ENCODE data around the gene TP53BP2.
"Not testable (repeated sequence)": the region's sequence is repeated elsewhere in the genome, so short reads cannot be mapped to it uniquely, and the experiment has no call there.

The TP53BP2 gene

DNA sequence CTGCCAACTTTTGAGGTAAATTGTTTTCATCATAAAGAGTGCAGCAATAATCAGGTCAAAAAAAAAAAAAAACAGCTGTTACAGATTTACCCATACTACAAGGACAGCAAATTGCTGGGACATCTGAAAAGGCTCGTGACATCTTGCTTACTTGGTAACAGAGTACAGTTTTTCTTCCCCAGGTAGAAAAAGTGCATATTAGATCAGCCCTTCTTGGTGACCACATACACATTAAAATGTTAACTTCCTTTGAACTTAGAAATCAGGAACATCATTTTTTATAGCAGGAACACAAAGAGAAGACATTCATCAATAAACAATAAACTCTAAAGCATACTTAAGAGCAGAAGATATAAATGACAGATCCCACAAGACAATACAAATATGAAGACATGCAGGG is 16.1 kb downstream of the TP53BP2 start:
- no peak for DNase-seq

DNA sequence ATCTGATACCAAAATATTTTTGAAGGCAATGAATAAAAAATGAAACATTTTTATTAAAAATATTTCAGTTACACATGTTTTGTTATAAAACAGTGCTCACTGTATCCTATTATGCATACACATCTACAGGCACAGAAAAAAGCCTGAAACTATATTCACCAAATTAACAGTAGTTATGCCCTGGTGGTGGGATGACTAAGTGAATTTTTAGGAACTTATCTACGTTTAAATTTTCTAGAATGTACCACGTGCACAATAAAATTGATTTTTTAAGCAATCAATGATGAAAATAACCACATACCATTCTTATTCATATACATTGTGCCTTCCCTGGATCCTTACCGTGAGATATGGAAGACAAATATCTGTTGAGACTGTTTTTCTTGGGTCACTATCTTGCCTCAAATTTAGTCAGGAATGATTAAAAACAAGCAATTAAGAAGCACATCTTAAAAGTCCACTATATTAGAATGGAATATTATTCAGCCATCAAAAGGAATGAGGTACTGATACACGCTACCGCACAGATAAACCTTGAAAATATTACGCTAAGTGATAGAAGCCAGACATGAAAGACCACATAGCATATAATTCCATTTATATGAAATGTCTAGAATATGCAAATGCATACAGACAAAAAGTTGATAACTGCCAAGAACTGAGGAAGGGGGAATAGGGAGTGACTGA is 17.4 kb downstream of the TP53BP2 start:
- no peak for DNase-seq

DNA sequence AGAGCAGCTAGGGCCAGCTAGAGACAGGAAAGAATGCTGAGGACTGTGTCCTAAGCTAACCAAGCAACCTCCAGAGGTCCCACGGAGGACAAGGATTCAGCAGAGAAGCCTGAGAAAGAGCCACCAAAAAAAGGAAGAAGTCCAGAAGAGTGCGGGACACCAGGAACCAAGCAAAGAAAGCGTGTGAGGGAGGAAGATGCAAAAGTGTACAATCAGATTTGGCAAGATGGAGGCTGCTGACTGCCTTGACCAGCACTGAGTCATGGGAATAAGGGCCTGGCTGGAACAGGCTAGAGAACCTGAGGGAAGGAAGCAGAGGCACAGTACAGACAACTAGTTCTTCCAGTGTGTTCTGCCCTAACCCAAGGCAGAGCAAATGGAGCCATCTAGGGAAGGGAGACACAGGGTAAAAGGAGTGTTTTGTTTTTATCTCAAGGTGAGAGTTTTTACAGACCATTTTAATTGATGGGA is 18.5 kb downstream of the TP53BP2 start:
- no peak for DNase-seq

DNA sequence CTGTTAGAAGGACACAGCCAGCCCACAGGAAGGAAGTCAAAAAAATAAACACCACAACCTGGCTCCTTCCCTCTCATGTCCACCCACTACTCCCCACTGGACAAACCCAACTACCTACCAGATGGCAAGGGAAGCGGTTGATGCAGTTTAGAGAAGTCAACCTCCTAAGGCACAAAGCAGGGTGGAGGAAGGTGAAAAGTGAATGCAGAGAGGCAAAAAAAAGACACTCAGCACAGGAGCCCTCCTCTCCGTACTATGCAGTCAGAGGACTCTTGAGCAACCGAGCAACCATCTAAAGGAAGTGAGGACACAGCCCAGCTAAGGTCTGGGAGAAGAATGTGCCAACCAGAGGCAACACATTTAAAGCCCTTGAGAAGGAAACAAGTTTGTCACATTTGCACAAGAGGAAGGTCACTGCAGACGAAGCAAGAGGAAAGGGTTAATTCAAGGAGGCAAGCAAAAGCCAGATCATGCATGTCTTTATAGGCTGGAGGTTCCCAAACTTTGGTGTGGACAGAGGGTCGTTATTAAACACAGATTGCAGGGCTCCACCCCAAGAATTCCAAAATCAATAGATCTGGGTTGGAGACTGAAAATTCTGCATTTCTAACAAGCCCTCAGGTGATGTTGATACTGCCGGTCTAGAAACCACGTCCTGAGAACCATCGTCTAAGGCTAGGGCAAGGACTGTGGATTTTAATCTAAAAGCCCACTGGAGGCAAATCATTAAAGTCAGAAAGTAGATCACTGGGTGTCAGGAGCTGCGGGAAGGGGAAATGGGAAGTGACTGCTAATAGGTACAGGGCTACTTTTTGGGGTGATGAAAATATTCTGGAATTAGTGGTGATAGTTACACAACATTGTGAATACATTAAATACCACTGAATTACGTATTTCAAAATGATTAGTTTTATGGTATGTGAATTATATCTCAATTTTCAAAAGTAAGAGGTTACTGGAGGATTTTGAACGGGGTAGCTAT is 19.7 kb downstream of the TP53BP2 start:
- DNase-seq = no peak

DNA sequence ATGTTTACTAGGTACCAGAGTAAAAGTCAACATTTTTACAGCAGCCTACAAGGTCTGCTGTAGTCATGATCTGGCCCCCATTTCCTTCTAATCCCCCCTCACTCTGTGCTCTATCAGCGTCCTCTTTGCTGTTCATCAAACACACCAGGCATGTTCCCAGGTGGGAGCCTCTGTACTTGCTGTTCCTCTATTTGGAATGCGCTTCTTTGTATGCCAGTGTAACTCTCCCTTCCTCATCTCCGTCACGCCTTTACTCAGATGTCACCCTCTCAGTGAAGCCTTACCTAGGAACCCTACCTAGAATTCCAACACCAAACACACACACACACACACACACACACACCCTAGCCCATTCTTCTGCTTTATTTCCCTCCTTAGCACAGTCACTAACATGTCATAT is 21.0 kb downstream of the TP53BP2 start:
- DNase-seq = no peak

DNA sequence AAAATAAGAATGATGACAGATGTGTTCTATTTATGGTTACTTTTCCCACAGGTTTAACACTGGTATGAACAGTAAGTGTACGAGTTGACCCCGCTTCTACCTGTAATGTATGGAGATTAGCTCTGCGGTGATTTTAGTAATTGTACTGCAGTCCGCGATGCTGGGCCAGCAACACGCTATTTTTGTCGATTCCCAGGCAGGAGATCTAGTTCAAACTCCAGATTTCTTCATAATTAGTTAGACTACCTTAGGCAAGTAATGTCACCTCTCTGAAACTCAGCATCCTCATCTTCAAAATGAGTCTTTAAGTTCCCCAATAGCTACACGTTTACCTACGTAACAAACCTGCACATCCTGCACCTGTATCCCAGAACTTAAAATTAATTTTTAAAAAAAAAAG is 21.5 kb downstream of the TP53BP2 start:
- no peak for DNase-seq

DNA sequence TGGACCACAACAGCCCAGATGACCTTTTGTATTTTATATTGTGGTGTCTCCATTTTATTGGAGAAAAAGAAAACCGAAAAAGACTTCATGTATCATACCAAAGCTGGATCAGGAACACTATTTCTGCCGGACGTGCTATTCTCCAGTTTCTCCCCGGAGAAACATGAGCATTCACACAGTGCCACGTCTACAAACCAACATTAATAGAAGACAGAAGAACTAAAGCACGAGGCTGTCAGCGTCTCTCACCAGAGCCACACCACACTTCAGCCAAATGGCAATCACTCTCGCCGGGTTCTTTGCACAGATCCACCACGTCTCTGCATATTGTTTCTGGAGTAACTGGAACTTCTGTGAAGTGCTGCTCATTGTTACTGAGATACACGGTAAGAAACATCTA is 24.8 kb downstream of the TP53BP2 start:
- DNase-seq = no peak

DNA sequence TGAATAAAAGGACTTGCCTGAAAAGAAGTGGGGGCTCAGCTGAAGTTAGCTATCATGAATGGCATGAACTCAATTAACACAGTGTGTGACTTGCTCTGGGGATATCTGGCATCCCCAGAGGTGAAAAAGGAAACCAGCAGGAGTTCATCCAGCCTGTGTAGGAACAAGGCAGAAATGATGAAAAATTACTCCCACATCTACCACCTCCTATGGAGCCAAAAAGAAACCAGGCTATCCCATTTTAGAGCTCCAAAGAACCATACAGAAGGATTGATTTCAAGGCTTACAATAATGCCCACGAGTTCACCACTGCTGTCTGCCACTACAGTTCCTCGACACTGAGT is 25.3 kb downstream of the TP53BP2 start:
- no peak for DNase-seq

DNA sequence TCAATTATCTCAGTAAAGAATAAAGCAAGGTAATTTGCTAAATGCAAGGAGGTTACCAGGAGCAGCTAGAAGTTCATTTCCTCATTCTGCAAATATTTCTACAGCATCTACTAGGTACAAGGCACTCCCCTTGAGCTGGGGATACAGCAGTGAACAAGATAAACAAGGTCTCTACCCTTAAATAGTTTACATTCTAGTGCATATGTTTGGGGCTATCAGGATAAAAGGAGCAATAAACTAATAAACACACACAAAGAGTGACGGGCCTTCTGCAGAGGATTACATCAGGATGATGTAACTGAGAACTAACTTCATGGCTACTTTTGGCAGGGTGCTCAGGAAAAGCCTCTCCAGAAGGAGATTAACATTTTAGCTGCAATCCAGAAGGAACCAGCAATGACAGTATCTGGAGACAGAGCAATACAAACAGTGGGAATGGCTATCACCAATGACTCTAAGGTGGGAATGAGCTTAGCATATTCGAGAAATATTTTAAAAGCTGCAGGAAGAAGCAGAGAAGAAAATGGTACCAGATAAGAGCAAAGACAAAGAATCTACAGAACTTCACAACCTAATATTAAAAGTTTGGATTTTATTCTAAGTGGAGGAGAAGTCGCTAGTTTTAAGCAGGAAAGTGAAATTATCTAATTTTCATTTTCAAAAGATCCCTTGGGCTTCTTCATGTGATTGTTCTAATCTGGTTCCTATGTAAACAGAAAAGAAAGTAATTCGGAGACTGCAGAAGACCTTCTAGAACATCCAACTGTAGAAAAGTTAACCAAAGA is 25.8 kb downstream of the TP53BP2 start:
- no peak for DNase-seq

DNA sequence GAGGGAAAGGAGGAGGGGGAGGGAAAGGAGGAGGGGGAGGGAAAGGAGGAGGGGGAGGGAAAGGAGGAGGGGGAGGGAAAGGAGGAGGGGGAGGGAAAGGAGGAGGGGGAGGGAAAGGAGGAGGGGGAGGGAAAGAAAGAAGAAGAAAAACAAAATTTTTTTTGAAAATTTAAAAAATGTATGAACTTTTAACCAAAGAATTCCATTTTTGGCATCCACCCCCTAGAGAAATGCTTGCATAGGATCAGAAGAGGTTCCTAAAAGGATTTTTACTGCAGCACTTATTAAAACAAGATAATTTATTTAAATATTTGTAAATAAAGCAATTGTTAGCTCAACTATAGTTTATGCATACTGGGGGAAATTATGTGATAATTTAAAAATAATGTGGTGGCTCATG is 28.5 kb downstream of the TP53BP2 start:
- not testable (repeated sequence) for DNase-seq

DNA sequence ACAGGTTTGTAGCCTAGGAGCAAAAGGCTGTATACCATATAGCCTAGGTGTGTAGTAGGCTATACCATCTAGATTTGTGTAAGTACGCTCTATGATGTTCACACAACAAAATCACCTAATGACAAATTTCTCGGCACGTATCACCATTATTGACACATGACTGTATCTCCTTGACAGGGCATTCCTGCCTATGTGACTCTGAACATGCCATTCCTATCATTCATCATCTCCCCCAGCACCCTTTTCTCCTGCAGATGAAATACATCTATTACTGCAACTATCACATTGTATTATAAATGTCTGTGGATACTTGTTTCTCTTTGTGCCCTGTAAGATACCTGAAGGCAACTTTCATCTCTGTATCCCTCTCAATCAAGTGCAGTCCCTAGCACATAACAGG is 29.9 kb downstream of the TP53BP2 start:
- no peak for DNase-seq

DNA sequence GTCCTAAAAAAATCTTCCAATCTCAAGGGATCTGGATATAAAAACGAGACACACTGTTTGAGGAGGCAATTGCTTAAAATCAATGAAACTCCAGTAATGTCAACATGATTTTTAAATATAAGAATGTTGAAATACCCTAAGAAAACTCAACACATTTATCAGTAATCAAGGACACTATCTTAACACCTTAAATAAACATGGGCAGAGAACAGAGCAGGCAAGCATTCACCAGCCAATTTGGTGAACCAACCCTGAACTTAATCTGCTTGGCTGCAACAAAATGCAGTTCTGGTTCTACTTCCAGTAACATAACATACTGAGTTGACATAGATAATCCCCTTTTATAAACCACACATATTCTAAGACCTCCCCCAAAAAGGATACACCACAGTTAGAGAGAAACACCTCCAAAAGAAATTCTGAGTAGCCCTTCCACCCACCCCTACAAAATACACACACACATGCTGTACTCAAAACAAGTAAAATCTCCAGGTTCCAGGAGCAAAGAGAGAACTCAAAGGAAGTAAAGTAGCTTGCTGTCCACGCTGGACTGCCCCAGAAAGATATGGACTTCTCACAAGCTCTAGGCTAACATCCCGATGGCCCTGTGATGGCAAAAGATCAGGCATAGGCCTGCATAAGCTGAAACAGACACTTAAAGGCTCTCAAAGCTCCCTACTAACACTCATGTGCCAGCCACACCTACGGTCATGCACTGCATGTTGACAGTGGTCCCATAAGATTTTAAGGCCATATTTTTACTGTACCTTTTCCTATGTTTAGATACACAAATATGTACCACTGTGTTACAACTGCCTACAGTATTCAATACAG is 30.5 kb downstream of the TP53BP2 start:
- DNase-seq = no peak

DNA sequence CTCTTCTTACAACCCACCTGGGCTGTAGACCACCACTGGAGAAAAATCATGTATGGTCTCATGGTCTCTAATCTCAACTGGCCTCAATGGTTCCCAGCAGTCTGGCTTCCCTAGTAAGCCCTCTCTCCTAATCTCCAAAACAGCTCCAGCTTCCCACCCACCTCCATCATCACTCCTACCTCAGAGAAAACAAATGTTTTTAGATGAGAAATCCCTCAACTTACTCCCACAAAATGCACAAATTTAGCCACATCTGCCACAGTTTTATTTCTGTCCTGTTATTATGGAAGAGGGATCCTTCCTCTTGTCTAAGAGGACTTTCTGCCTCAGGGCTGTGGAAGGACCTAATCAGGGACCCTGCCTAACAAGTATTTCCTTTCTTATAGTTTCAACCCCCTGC is 32.1 kb downstream of the TP53BP2 start:
- DNase-seq = no peak

DNA sequence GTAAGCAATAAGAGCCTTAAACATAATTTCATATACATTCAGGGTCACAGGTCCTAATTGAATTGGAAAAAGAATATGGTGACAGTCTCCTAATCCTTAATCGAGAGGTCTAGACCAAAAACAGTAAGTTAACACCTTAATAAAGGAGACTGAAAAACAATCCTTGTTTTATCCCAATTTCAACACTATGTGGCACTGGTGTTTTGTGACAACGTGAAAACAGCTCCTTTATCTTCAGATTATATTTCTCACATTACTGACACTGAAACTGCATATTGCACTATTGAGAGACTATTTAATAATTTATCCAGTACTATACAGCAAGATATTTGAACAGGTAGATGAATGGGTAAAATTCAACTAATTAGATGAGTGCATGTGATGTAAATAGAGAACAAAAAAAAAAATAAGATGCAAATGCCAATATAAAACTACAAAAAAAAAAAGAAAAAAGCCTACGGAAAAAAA is 34.1 kb downstream of the TP53BP2 start:
- DNase-seq = peak; percentile 2

DNA sequence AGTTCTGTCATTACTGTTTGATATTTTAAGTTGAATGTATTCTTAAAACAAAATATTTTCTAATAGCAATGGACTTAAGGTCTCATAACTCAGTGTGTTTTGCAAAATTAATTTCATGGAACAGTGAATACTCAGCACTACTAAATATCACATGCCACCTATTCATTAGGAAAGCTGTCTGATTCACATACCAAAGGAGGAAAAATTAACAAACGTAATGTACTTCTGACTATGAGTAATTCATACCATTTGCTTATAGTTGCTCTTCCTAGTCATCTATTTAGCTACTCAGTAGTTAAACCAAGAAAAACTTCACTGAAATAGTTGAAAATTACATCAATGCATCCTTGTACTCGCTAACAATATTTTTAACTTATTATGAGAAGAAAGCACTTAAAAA is 35.2 kb downstream of the TP53BP2 start:
- DNase-seq = no peak

DNA sequence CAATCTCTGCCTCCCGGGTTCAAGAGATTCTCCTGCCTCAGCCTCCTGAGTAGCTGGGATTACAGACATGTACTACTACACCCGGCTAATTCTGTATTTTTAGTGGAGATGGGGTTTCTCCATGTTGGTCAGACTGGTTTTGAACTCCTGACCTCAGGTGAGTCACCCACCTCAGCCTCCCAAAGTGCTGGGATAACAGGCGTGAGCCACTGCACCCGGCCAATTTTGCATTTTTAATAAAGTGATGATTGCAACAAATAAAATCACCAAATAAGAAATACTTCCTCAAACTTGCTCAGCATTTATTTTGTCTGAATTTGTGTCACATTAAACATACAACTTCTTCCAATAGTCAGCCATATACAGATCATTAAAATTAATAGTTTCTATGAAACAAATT is 35.8 kb downstream of the TP53BP2 start:
- DNase-seq = not testable (repeated sequence)

DNA sequence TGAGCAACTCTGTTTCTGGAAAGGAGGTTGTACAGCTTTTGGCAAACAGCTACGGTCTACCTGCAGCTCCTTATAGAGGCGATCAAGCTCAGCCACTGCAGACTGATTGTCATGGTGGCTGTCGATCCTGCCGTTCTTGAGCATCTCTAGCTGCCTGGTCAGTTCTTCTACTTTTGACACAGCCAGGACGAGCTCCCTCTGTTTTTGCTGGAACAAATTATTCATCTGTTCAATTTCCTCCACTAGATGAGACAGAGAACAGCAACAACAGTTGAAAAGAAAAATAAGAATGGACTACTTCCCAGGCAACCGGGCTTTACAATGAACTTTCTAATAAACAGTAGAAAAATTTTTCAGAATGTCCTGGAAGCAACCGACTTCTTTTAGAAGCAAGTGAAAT is 42.5 kb downstream of the TP53BP2 start:
- DNase-seq = no peak

DNA sequence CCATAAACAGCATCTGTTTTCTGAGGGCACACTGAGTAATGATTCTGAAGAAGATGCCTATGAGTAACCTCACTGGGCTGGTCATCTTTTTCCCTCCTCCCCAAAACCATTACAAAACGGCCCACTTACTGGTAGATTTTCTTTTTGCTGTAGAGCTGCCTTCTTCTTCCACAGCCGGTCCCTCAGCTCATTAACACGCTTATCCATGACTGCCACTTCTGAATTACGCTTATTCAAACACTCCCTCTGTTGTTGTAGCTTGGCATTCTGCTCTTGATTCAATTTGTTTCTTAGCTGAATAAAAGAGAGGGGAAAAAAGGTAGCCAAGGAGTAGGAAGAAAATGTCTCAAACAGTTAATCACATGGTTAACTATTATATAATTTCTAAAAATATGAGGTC is 43.1 kb downstream of the TP53BP2 start:
- DNase-seq = no peak

DNA sequence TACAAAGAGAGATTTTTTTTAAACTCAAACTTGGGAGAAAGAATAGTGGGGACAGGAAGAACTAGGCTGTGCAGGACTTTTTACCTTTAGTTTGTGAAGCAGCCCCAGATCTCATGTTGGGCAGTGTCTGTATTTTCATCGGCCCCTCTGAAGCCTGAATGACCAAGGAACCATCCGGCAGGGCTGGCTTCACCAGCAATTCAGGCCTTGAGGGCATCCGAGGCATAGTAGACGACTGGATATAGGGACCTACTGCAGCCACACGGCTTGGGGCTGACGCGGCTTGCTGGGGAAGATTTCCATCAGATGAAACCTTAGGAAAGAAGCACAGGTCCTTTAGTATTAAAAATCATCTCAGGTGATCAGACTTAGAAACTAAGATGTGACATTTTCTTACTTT is 43.7 kb downstream of the TP53BP2 start:
- no peak for DNase-seq

DNA sequence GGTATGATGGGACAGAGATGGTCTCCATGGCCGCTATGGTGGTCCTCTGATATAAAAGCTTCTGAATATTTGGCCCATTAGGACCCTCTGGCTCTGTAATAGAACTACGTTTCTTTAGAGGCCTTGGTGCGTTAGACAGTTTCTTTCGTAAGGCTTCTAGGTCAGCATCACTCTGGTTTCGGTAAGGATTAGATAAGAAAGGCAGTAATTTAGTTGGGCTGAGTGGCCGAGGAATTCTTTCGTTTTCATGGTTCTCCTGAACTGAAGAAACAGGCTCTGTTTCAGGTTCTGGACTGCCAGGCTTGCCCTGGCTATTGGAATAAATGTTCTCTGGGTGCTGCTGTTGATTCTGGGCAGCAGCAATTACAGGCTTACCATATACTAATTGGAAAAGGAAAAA is 49.5 kb downstream of the TP53BP2 start:
- DNase-seq = no peak

DNA sequence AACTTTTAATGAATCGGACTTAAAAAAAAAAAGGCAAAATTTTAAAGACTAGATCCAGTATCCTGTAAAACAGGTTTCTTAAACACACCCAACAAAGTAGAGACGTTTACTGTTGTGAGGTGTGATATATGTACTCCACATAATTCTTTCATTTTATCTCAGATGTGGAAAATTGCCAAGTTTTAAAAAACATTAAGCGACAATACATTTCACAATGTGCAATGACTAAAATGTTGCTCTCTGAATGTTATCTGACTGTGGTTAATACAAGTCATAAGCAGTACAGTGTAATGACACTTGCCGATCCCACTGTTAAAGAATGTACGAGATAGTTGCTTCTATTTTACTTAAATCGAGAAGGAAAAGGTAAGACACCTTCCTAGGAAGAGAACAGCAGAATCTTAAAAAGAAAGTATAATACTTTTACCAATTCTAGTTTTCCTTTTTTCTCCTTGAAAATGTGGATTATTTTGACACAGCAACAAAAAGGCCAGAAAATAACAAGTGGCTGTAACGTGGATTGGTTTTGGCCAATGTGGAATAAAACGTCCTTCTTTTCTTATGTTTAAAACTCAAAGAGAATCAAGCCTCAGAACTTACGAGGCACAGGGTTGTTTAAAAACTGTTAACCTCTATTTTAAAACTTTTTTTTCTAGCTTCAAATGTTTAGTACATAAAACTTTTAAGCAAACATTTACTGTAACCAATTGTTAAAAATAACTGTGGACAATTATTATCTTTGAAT is 51.4 kb downstream of the TP53BP2 start:
- DNase-seq = no peak

DNA sequence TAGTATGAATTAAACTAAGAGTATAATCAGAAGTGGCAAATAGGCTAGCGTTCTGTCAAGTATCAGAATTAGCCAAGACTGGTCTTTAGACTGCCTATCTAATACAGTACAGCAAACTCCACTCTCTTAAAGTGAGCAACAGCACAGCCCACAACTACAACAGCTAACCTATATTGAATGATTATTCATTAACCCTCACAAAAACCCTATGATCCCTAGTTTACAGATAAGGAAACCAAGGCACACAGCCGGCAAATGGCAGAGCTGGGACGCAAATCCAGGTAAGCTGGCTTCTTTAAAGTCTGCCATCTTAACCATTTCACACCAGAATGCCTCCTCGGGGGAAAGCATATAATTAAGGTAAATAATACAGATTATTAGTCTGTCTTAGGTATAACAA is 52.0 kb downstream of the TP53BP2 start:
- DNase-seq = no peak
